Ishikawa (cell line): ENCODE measurements around the gene ALAS1.

Experiments used
- CEBPB ChIP-seq: IDR thresholded peaks from 2 replicates; pipeline ENCODE4 v1.6.1; 2012
- CREB1 ChIP-seq: IDR thresholded peaks from 2 replicates; pipeline ENCODE4 v1.6.1; 2012; ENCODE audit warnings: low read depth
- EGR1 ChIP-seq: IDR thresholded peaks from 2 replicates; pipeline ENCODE4 v1.6.1; 2012
- EP300 ChIP-seq: IDR thresholded peaks from 2 replicates; pipeline ENCODE4 v1.6.1; 2012; ENCODE audit warnings: borderline replicate concordance
- FOXM1 ChIP-seq: IDR thresholded peaks from 2 replicates; pipeline ENCODE4 v1.6.1; 2012; ENCODE audit warnings: low read depth, borderline replicate concordance
- NFIC ChIP-seq: IDR thresholded peaks from 2 replicates; pipeline ENCODE4 v1.6.1; 2012
- RAD21 ChIP-seq: IDR thresholded peaks from 2 replicates; pipeline ENCODE4 v1.6.1; 2012; ENCODE audit warnings: low read depth
- TAF1 ChIP-seq: IDR thresholded peaks from 2 replicates; pipeline ENCODE4 v1.6.1; 2012; ENCODE audit warnings: low read depth, mild to moderate bottlenecking
- TCF12 ChIP-seq: IDR thresholded peaks from 2 replicates; pipeline ENCODE4 v1.6.1; 2012; ENCODE audit warnings: low read depth
- TEAD4 ChIP-seq: IDR thresholded peaks from 2 replicates; pipeline ENCODE4 v1.6.1; 2012
- YY1 ChIP-seq: IDR thresholded peaks from 2 replicates; pipeline ENCODE4 v1.6.1; 2012; ENCODE audit warnings: low read depth
- ZBTB7A ChIP-seq: IDR thresholded peaks from 2 replicates; pipeline ENCODE4 v1.6.1; 2012; ENCODE audit warnings: low read depth
- TF ChIP-seq, protein P1 (sequence below): IDR thresholded peaks from 2 replicates; pipeline ENCODE4 v1.6.1; 2012; ENCODE audit warnings: low read depth, mild to moderate bottlenecking
- TF ChIP-seq, protein P2 (sequence below): IDR thresholded peaks from 2 replicates; pipeline ENCODE4 v1.6.1; 2012
- TF ChIP-seq, protein P3 (sequence below): IDR thresholded peaks from 2 replicates; pipeline ENCODE4 v1.6.1; 2012

Gene ALAS1

DNA sequence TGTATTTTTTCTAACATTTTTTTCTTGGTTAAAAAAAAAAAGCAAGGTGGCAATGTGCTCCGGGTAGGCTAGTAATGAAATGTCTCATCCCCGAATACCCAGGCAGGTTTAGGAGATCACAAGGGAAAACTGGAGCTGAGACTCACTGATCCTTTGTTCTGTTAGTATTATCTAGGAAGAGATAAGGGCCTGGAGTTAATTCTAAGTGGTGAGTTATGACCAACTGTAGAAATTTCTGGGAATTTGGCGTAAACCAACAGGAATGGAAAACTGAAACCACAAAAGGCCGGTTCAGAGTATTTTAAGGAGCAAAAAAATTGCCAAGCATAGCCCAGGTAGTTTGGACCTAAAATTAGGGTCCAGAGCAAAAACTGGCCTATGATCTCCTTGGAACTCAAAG, 60.0 kb downstream of the ALAS1 start:
- TF ChIP-seq, protein P1, sequence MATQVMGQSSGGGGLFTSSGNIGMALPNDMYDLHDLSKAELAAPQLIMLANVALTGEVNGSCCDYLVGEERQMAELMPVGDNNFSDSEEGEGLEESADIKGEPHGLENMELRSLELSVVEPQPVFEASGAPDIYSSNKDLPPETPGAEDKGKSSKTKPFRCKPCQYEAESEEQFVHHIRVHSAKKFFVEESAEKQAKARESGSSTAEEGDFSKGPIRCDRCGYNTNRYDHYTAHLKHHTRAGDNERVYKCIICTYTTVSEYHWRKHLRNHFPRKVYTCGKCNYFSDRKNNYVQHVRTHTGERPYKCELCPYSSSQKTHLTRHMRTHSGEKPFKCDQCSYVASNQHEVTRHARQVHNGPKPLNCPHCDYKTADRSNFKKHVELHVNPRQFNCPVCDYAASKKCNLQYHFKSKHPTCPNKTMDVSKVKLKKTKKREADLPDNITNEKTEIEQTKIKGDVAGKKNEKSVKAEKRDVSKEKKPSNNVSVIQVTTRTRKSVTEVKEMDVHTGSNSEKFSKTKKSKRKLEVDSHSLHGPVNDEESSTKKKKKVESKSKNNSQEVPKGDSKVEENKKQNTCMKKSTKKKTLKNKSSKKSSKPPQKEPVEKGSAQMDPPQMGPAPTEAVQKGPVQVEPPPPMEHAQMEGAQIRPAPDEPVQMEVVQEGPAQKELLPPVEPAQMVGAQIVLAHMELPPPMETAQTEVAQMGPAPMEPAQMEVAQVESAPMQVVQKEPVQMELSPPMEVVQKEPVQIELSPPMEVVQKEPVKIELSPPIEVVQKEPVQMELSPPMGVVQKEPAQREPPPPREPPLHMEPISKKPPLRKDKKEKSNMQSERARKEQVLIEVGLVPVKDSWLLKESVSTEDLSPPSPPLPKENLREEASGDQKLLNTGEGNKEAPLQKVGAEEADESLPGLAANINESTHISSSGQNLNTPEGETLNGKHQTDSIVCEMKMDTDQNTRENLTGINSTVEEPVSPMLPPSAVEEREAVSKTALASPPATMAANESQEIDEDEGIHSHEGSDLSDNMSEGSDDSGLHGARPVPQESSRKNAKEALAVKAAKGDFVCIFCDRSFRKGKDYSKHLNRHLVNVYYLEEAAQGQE, result no peak
- TF ChIP-seq TAF1 (no peak), ZBTB7A (no peak), FOXM1 (no peak), EP300 (no peak)

DNA sequence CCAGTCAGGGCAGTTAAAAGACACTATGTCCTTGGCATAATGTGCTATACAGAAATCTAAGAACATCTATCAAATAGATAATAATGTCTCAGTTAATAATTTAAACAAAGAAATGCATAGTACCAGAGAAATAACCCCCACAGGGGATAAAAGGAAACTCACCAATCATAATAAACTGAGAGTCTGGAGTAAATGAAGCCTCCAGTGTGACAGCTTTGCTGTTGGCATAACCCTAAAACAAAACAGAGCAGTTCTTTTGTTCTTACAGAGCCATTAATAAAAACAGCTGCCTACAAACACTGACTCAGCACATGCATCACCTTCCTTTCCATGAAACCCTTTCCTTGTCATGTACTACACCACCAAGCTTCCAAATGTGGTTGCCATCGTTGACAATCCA, 61.1 kb downstream of the ALAS1 start:
- TF ChIP-seq CREB1 (no peak), TEAD4 (no peak), EGR1 (no peak), EP300 (no peak), FOXM1 (no peak), YY1 (no peak), RAD21 (no peak), ZBTB7A (no peak), TAF1 (no peak)
- TF ChIP-seq, protein P2, sequence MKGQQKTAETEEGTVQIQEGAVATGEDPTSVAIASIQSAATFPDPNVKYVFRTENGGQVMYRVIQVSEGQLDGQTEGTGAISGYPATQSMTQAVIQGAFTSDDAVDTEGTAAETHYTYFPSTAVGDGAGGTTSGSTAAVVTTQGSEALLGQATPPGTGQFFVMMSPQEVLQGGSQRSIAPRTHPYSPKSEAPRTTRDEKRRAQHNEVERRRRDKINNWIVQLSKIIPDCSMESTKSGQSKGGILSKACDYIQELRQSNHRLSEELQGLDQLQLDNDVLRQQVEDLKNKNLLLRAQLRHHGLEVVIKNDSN, result no peak
- TF ChIP-seq, protein P3, sequence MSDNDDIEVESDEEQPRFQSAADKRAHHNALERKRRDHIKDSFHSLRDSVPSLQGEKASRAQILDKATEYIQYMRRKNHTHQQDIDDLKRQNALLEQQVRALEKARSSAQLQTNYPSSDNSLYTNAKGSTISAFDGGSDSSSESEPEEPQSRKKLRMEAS, result no peak
- TF ChIP-seq, protein P1, result no peak

DNA sequence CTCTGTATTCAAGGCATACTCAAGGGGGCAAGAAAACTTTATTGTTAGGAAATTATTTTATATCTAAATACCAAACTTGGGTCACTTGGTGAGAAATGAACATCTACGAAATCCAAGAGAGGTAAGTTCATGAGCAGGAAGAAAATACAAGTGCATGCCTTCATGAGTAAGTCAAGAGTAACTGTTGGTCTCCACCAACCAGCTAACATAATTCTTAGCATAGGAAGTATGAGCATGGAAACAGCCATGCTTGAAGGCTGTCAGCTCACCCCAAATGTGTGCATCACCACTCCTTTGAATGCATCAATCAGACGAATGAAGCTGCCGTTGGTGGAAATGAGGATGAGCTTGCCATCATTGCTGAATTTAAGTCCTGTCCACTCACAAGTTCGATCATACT, 61.5 kb downstream of the ALAS1 start:
- TF ChIP-seq, protein P2, result no peak
- TF ChIP-seq TEAD4 (no peak), TAF1 (no peak), YY1 (no peak), FOXM1 (no peak), CEBPB (no peak), ZBTB7A (no peak), EGR1 (no peak), TCF12 (no peak), CREB1 (no peak), EP300 (no peak), RAD21 (no peak), NFIC (no peak)
- TF ChIP-seq, protein P3, result no peak
- TF ChIP-seq, protein P1, result no peak

DNA sequence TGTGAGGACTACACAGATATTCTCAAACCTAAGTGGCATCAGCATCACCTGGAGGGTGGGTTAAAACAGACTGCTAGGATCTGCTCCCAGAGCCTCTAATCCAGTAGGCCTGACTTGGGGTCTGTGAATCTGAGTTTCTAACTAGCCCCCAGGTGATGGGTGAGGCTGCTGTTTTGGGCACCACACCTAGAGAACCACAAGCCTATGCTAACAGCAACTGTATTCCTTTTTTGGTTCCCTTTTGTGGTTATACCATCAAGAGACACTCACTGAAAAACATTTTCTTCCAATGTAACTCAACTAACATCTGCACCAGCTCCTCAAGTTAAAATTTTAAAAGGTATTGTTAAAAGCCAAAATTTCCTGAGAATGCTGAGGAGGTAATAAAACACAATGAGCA, 64.5 kb downstream of the ALAS1 start:
- no peak for TF ChIP-seq RAD21
- TF ChIP-seq, protein P2, result no peak
- TF ChIP-seq CEBPB, result no peak
- TF ChIP-seq TEAD4, result no peak
- no peak for TF ChIP-seq FOXM1
- TF ChIP-seq ZBTB7A, result no peak
- TF ChIP-seq TAF1, result no peak
- TF ChIP-seq, protein P3, result no peak
